ENCODE measurements around the gene DMTF1.
"Not testable (repeated sequence)": the region's sequence is repeated elsewhere in the genome, so short reads cannot be mapped to it uniquely, and the experiment has no call there.

DMTF1 gene

GRCh38 chr7:87113077-87113476 lies 39.2 kb upstream of the DMTF1 start:
- FAIRE-seq (no peak), DNase-seq (ENCODE audit: insufficient read length, low spot score) (no peak)
- no peak for TF ChIP-seq CTCF (IDR thresholded peaks at IDR 0.05; ENCODE audit: insufficient read depth, missing control alignments)

- not testable (repeated sequence) for DNase-seq (ENCODE audit: insufficient read length, low spot score); FAIRE-seq
Observed at GRCh38 chr7:87113904-87114303, 38.3 kb upstream of the DMTF1 start.

- not testable (repeated sequence) for DNase-seq (ENCODE audit: insufficient read length, low spot score); FAIRE-seq
Observed at GRCh38 chr7:87115772-87116171, 36.5 kb upstream of the DMTF1 start.

- TF ChIP-seq CTCF (IDR thresholded peaks at IDR 0.05; ENCODE audit: insufficient read depth, missing control alignments), result no peak
- DNase-seq (ENCODE audit: insufficient read length, low spot score) (no peak), FAIRE-seq (no peak)
Observed at GRCh38 chr7:87116315-87116714, 35.9 kb upstream of the DMTF1 start.

- TF ChIP-seq CTCF (IDR thresholded peaks at IDR 0.05; ENCODE audit: insufficient read depth, missing control alignments), result no peak
- DNase-seq (ENCODE audit: insufficient read length, low spot score) (no peak), FAIRE-seq (no peak)
Observed at GRCh38 chr7:87119581-87119980, 32.7 kb upstream of the DMTF1 start.

- DNase-seq (ENCODE audit: insufficient read length, low spot score), result no peak
- TF ChIP-seq CTCF (IDR thresholded peaks at IDR 0.05; ENCODE audit: insufficient read depth, missing control alignments), result no peak
- FAIRE-seq, result no peak
Observed at GRCh38 chr7:87123105-87123504, 29.1 kb upstream of the DMTF1 start.

GRCh38 chr7:87127019-87127418 lies 25.2 kb upstream of the DMTF1 start:
- DNase-seq (ENCODE audit: insufficient read length, low spot score), result no peak
- no peak for FAIRE-seq
- no peak for TF ChIP-seq CTCF (IDR thresholded peaks at IDR 0.05; ENCODE audit: insufficient read depth, missing control alignments)

GRCh38 chr7:87128861-87129267 lies 23.4 kb upstream of the DMTF1 start:
- no peak for TF ChIP-seq CTCF (IDR thresholded peaks at IDR 0.05; ENCODE audit: insufficient read depth, missing control alignments)
- FAIRE-seq, result no peak
- DNase-seq (ENCODE audit: insufficient read length, low spot score), result no peak

All from D721Med (cell line).